Transverse colon (tissue), 3 donors: ENCODE data around the gene PRLR.

Experiments
- EP300 ChIP-seq: sonication (generic); formaldehyde crosslinking; IDR thresholded peaks from one replicate; pipeline ENCODE4 v1.6.1; 2017; ENCODE audit warnings: antibody characterized with exemption, low read depth
- POLR2A ChIP-seq: fragments of 450-650 bp; IDR thresholded peaks from one replicate; pipeline ENCODE4 v1.6.1; 2016; ENCODE audit warnings: antibody characterized with exemption, mild to moderate bottlenecking, moderate library complexity
- TF ChIP-seq, protein P1 (sequence below), 5 experiments: fragments of 200-600 bp in 3 of 5; fragments of 450-650 bp in 2 of 5; sonication (generic) in 3 of 5; IDR thresholded peaks; 1 replicate in 2 of 5; 2 replicates in 3 of 5; pipeline ENCODE4 v1.5.1; 2016 to 2017; ENCODE audit warnings: antibody characterized with exemption in 5 of 5, inconsistent platforms in 3 of 5, mild to moderate bottlenecking in 2 of 5, moderate library complexity in 1 of 5

DNA sequence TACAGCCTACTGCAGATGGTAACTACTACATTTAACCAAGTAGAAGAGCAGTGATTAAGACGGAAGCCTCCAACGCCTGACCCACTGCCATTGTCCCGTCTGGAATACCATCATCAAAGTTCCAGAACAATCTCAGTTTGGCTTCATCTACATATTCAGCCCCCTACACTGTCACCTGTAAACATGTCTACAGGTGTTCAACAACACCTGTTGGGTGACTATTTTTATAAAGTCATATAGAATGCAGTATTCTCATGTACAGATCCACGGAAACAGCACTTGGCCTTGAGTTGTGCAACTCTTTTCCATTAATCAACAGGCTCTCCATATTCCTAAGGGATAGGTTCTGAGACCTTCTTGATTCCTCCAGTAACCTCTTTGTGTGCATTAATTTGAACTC lies 129.3 kb downstream of the PRLR start:
- TF ChIP-seq EP300 (no peak), POLR2A (no peak)
- TF ChIP-seq, protein P1, sequence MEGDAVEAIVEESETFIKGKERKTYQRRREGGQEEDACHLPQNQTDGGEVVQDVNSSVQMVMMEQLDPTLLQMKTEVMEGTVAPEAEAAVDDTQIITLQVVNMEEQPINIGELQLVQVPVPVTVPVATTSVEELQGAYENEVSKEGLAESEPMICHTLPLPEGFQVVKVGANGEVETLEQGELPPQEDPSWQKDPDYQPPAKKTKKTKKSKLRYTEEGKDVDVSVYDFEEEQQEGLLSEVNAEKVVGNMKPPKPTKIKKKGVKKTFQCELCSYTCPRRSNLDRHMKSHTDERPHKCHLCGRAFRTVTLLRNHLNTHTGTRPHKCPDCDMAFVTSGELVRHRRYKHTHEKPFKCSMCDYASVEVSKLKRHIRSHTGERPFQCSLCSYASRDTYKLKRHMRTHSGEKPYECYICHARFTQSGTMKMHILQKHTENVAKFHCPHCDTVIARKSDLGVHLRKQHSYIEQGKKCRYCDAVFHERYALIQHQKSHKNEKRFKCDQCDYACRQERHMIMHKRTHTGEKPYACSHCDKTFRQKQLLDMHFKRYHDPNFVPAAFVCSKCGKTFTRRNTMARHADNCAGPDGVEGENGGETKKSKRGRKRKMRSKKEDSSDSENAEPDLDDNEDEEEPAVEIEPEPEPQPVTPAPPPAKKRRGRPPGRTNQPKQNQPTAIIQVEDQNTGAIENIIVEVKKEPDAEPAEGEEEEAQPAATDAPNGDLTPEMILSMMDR (IDR thresholded peaks at IDR 0.05), result no peak
